Stimulated activated CD4-positive, alpha-beta T cell treated with anti-CD3 and anti-CD28 coated beads, TNF-alpha, amount 100 ng/mL, for 4 hours (primary cell): Measurements from ENCODE around the gene DLEC1.
"Not testable (repeated sequence)": the region's sequence is repeated elsewhere in the genome, so short reads cannot be mapped to it uniquely, and the experiment has no call there.

Source experiments
- DNase-seq, 3 experiments: peaks; one replicate each; pipeline ENCODE4 v3.0.0-alpha.2; 2020; ENCODE audit warnings: low read depth in 3 of 3

The DLEC1 gene

DNA sequence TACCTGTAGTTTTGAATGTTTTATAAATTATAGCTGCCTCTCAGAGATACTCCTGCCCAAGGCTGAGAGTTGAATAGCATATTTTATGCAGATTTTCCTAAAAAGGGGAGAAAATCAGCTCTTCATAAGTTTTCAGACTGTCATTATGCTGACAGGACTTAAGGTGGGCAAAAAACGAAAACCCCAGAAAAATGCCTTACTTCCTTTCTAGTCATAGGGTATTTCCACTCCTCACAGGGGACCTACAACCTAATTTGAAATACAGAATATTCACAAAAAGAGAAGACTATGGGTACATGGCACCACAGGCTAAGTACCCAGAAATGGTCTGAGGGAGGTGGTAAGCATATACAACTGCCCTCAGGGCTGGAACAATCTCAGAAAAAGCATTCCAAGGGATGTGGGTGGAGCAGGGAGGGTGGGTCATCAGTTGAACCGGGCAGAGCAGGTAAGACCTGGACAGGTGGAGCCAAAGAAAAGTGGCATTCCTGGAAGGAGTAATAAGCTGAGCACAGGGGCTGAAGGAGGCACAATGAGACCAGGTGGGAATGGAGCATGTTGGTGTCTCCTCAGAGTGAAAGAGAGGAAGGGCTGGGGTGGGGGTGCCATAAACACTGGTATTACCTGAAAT lies 115.7 kb downstream of the DLEC1 start:
- no peak for DNase-seq

DNA sequence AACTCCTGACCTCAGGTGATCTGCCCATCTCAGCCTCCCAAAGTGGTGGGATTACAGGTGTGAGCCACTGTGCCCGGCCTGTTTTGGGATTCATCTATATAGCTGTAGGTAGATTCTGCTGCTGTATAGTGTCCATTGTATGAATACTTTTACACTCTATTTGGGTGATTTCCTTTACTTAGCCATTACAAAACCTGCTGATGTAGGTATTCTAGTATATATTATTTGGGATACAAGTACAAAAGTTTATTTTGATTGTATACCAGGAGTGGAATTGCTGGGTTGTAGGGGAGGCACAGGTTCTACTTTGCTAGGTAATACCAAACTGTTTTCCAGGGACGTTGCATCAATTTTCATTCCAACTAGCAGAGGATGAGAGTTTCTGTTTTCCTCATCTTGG lies 116.8 kb downstream of the DLEC1 start:
- DNase-seq, result no peak

DNA sequence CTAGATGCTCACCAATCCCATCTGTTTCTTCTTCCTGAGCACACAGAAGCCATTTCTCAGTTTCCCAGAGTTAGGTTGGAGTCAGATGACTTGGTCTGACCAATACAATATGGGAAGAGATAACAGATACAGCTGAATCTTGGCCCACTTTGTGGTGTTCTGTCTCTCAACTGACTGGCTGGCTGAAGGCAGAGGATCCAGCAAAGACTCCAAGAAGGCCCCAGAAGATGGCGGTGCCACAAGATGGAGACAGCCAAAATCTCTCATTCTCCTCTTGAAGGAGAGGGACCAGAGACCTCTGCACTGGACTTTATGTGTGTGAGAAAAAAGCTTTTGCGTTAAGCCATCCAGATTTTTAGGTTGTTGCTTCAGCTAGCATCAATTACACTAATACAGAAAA lies 118.1 kb downstream of the DLEC1 start:
- DNase-seq, result no peak

DNA sequence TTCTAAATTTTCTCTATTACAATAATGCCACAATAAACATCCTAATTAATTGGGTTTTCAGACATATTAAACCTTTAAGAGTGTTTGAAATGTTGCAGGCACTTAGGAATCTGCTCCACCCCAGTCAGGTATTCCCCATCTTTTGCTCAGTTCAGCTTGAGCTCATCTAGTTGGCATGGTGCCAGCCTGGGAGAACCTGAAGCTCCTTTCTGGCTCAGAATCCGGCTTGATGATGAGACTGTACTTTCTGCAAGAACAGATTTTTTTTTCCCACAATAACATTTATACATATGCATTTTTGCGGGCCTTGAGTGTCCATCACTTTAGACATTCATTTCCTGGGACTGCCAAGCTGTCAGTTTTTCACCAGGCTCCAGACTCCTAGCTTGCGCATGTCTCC lies 118.6 kb downstream of the DLEC1 start:
- no peak for DNase-seq

DNA sequence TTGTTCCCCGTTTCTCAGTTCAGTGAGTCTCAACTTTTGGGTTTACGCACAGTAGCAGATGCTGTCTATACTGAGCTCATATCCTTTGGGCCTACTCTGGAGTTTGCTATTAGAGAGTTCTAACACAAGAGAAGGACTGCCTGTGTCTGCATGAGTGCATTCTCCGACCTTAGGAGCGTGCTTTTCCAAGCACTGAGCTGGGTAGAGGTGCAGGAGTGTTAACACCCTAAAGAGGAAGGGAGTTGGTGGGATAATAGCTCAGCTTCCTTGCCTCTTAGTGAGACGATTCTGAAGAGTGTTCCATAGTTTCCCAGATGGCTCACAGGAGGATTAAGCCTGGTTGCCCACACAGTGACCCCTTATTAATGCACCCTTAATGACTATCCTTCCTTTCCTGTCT lies 119.5 kb downstream of the DLEC1 start:
- no peak for DNase-seq

DNA sequence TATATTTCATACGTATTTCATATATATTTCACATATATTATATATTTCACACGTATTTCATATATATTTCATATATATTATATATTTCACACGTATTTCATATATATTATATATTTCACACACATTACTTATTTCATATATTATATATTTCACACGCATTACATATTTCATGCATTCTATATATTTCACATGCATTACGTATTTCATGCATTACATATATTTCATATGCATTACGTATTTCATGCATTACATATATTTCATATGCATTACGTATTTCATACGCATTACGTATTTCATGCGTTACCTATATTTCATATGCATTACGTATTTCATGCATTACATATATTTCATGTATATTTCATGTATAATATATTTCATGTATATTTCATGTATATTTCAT lies 121.7 kb downstream of the DLEC1 start:
- DNase-seq, result not testable (repeated sequence)

DNA sequence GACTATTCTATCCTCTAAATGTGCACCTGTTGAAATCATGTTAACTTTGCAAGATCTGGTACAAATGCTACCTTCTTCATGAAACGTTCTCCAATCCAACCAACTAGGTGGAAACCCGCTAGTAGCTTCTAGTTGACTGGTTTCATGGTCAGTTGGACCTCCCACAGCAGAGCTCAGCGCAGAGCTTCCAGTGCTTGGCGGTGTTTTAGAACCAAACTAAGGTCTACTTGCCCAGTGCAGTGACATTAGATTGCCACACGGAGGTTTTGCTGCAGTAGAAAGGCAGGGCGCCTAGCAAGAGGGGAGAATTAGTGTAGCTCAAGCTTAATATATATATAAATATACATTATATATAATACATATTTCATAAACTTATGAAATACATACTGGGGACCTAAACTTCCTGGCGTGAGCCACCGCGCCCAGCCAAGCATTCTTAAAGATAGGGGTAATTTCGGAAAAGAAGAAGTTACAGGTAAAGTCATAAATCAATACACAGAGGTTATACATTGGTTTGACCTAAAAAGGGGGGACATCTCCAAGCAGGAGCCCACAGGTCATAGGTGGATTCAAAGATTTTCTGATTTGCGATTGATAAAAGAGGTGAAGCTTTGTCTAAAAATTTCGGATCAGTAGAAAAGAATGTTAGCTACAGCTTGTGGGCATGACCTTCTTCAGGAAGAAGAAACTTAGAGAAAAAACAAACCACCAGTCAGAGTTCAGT lies 124.3 kb downstream of the DLEC1 start:
- no peak for DNase-seq

DNA sequence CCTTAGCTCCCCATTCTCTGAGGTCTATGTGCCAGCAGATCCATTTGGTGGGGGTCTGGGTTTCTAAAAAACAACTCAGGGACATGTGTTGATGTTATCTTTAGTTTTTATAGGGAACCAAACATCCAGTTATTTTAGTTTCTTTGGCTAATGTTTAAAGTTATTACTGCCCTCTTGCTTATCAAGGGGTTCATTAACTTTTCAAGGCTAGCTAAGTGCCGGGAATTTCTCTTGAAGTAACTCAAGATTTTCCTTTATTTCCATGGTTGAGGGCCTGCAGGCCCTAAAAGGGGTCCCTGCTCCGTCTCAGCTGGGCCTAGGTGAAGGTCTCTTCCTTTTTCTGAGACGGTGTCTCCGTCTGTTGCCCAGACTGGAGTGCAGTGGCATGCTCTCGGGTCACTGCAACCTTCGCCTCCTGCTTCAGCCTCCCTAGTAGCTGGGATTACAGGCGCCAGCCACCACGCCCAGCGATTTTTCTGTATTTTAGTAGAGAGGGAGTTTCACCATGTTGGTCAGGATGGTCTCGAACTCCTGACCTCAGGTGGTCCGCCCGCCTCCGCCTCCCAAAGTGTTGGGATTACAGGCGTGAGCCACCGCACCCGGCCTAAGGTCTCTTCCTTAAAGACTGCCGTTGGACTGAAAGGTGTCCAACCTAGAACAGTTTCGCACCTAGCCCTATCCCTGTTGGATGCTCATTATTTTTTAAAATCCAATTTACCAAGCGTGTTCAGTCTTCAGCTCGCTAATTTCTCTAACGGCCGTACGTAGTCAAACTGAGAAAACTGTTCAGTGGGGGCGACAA lies 125.0 kb downstream of the DLEC1 start:
- DNase-seq, result no peak

DNA sequence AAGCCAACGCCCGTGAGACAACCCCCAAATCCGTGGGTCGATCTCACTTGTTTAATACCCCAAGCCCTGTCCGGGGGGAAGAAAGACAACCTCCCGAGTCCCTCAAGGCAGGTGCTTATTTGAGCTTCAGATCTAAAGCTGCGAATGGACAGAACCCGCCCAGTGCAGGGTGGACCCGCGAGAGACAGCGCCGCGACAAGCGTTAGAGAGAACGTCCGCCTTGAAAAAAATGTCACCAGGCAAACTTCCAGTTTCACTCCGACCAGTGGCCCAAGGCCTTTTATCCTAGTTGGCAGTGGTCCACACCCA lies 125.6 kb downstream of the DLEC1 start:
- DNase-seq, result no peak

DNA sequence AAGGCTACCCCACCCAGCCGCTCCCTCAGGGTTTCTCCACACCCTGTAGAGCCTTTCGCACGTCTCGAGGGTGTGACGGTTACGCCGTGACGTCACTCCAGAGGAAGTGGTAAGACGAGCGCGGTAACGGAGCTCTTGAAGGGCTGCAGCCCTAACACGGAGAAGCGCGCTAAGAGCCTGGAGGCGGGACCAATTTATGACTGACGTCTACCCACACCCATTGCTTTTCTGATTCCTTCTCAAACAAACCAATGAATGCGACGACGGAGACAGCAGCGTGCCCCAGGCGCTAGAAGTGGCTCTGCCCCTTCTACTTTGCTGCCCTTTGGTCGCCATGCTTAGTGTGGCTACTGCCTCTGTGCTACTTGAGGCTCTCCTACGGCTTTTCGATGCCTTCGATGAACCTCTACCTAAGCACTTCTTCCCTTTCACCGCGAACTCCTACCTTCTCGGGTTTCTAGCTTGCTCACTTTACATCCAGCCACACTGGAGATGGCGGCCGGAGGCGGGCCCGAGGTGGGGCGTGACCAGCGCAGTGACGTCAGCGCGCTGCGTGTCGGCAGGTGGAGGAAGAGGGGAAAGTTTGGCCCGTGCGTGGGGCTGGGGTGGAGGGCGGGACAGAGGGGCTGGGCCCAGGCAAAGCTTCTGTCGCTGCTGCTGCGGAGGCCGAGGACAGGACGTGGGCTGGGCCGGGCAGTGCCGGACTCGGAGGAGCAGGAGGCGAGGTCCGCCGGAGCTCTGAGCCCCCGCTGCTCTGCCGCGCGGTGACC lies 126.1 kb downstream of the DLEC1 start, which contains the start of gene OXSR1:
Gene OXSR1, plus strand, starts transcription at position 586 of the 770 bp plus-strand sequence. CDS start 340 bp downstream, outside the sequence.
- peak; percentile 91 to 94 (median 93) for DNase-seq

DNA sequence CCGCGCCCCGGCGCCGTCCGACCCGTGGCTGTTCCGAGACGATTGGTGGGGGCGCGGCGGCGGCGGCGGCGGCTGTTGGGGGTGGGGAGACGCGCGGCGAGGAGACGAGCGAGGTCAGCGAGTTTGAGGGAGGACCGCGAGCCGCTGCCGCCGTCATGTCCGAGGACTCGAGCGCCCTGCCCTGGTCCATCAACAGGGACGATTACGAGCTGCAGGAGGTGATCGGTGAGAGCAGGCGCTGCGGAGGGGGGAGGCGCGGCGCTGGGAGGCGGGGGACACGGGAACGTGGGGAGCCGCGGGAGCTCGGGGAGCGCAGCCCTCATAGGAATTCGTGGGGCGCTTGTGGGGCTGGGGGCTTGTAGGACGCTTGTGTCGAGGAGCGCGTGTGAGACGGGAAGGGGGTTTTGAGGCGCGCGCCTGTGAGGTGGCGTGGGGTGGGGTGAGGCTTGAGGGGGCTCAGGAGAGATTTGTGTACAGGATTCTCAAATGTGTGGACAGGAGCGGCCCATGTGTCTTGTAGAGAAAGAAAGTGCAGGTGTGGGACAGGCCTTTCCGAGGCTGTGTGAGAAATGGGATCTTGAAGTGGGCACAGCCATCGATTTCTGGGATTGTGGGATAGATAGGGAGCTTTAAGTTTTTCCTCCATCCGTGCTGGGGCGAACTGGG lies 126.8 kb downstream of the DLEC1 start:
- DNase-seq, result peak in 1 of 3 experiments; percentile 14

DNA sequence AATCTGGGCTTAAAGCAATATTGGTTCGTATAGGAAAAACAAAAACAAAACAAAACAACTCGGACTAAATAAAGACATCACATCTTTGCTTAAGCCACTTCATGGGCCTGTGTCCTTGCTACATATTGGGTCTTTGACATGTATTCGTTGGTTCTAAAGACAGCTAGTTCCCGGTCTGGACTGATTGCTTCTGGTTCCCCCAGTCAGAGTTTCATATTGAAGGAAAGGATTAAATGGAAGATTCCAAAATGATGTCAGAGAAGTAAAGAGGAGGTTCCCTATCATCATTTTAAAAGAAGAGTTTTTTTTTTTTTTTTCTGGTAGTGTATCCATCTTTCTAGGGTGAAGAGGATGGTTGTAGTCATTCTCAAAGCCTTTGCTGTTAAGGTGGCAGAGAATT lies 128.6 kb downstream of the DLEC1 start:
- no peak for DNase-seq

DNA sequence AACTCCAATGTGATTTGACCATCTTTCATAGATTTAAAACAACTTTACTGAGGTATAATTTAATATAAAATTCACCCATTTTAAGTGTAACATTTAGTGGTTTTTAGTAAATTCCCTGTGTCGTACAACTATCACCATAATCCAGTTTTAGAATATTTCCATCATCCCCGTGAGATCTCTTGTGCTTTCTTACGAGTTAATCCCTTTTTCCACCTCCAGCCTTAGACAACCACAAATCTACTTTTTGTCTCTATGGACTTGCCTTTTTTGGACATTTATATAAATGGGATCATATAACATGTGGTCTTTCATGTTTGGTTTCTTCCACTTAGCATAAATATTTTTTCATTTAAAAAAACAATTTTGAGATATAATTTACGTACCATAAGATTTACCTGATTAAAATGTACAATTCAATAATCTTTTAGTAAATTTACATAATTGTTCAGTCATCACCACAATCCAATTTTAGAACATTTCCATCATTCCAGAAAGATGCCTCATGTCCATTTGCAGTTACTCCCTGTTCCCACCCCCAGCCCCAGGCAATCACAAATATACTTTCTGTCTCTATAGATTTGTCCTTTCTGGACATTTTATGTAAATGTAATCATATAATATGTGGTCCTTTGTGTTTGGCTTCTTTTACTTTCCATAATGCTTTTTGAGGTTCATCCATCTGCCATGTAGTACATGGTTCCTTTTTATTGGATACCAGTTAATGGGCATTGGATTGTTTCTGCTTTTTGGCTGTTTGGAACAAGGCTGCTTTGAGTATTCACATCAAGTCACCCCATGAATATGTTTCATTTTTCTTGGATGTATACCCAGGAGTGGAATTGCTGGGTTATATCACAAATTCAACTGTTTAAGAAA lies 129.4 kb downstream of the DLEC1 start:
- DNase-seq, result no peak

DNA sequence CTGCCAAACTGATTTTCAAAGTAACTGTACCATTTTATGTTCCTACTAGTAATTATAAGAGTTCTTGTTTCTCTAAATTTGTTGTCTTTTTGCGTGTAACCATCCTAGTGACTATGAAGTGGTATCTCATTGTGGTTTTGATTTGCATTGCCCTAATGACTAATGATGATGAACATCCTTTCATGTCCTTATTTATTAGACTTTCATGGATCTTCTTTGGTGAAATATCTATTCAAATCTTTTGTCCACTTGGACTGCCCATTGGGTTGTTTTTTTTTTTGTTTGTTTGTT lies 130.0 kb downstream of the DLEC1 start:
- DNase-seq, result no peak

DNA sequence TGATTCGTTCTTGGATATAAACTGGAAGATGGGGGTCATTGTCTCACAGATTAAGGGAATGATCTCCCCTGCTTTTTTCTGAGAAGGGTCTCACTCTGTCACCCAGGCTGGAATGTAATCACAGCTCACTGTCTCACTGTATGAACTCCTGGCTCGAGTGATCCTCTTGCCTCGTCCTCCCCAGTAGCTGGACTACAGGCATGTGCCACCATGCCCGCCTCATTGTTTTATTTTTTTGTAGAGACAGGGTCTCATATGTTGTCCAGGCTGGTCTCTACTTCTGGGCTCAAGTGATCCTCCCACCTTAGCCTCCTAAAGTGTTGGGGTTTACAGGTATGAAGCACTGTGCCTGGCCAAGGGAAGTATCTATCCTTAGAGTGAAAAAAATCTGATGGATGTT lies 131.7 kb downstream of the DLEC1 start:
- no peak for DNase-seq

DNA sequence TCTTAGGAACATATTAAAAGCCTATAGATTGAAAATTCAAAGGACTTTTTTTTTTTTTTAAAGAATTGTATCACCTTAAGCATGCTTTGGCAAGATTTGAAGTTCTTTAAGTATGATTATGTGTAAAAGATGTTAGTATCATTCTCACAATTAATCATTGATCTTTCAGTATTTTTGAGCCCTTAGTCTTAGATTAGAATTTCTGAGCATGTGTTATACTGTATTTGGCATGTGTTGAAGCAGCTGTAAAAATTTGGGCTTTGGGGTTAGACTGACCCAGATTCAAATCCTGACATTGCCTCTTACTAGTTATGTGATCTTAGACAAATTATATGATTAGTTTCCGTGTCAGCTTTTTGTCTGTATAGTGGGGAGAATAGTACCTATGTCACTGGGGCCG lies 132.6 kb downstream of the DLEC1 start:
- DNase-seq, result no peak
